ENCODE measurements around the gene USP30. TPM values are rescaled to one million over a fixed set of nuclear protein-coding genes. Genes with fewer than 3 reads are reported as not detected.
"Not testable (repeated sequence)": the region's sequence is repeated elsewhere in the genome, so short reads cannot be mapped to it uniquely, and the experiment has no call there.

Gene USP30
- total and polyA plus RNA-seq, 11 donors: 7.1 to 29.9 (median 16.4) TPM

- intact Hi-C loops (cut with DNase I): no loop called here
- 39 to 59% (median 48%) methylated on average over 4 of the region's 4 CpGs for WGBS, 4 donors
- Histone ChIP-seq H3K27me3 (peaks cover 0 to 17% (median 0%) of the 10 kb centered on the region in 9 donors), H3K9me3 (no peaks in the 10 kb centered on the region), H3K4me1 (peaks cover 0 to 7% (median 0%) of the 10 kb centered on the region in 12 donors), H3K27ac (no peak overlapping the region), H3K4me3 (no peak overlapping the region), H3K36me3 (no peaks in the 10 kb centered on the region)
- DNase-seq (no peak), ATAC-seq (no peak)
- TF ChIP-seq, protein P1, sequence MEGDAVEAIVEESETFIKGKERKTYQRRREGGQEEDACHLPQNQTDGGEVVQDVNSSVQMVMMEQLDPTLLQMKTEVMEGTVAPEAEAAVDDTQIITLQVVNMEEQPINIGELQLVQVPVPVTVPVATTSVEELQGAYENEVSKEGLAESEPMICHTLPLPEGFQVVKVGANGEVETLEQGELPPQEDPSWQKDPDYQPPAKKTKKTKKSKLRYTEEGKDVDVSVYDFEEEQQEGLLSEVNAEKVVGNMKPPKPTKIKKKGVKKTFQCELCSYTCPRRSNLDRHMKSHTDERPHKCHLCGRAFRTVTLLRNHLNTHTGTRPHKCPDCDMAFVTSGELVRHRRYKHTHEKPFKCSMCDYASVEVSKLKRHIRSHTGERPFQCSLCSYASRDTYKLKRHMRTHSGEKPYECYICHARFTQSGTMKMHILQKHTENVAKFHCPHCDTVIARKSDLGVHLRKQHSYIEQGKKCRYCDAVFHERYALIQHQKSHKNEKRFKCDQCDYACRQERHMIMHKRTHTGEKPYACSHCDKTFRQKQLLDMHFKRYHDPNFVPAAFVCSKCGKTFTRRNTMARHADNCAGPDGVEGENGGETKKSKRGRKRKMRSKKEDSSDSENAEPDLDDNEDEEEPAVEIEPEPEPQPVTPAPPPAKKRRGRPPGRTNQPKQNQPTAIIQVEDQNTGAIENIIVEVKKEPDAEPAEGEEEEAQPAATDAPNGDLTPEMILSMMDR (IDR thresholded peaks at IDR 0.05): no peak
- no peak for TF ChIP-seq POLR2A (IDR thresholded peaks at IDR 0.05)
These were observed 34.1 kb upstream of the USP30 start for GRCh38 chr12:109018296-109018695.

- Histone ChIP-seq H3K27ac (no peak overlapping the region), H3K27me3 (peaks cover 0 to 17% (median 0%) of the 10 kb centered on the region in 9 donors), H3K4me3 (no peak overlapping the region), H3K4me1 (peaks cover 0 to 7% (median 0%) of the 10 kb centered on the region in 12 donors), H3K36me3 (no peaks in the 10 kb centered on the region), H3K9me3 (no peaks in the 10 kb centered on the region)
- 58 to 69% (median 65%) methylated on average over 7 of the region's 7 CpGs for WGBS, 4 donors
- no peak for DNase-seq
- TF ChIP-seq, protein P1 (IDR thresholded peaks at IDR 0.05): no peak
- TF ChIP-seq POLR2A (IDR thresholded peaks at IDR 0.05): no peak
- no peak for ATAC-seq
- intact Hi-C loops (cut with DNase I): loop anchor here in 1 of 10 donors (5.0 kb wide), 1 partner anchor 53 kb away; no protein-coding TSS in a partner anchor
These were observed 32.1 kb upstream of the USP30 start for GRCh38 chr12:109020146-109020795.

- no peak within 1 kb of the TSS for H3K27ac ChIP-seq
- no peaks in the 10 kb centered on the region for H3K9me3 ChIP-seq
- peak within 1 kb of the TSS in 1 of 12 donors; percentile 4 for H3K4me3 ChIP-seq
- H3K4me1 ChIP-seq: peaks cover 0 to 7% (median 0%) of the 10 kb centered on the region in 12 donors
- DNase-seq (peak; percentile 83 to 90 (median 89)), ATAC-seq (peak; percentile 89 to 98 (median 97))
- peaks cover 0 to 15% (median 0%) of the 10 kb centered on the region in 9 donors for H3K27me3 ChIP-seq
- 6 to 9% (median 7%) methylated on average over 16 to 30 of the region's 30 CpGs for WGBS, 4 donors
- no peaks in the 10 kb centered on the region for H3K36me3 ChIP-seq
- TF ChIP-seq POLR2A (IDR thresholded peaks at IDR 0.05): no peak
- TF ChIP-seq, protein P1 (IDR thresholded peaks at IDR 0.05): no peak
- intact Hi-C loops (cut with DNase I): loop anchor here in 1 of 10 donors (5.0 kb wide), 1 partner anchor 54 kb away; no protein-coding TSS in a partner anchor
These were observed 31.5 kb upstream of the USP30 start, which contains the start of gene SVOP for GRCh38 chr12:109020796-109021380. TSS of gene SVOP (minus strand) at chr12:109021068. CDS start at chr12:109020868, 200 bp downstream.

GRCh38 chr12:109027767-109028166 lies 24.6 kb upstream of the USP30 start:
- no peak for DNase-seq
- Histone ChIP-seq H3K4me3 (no peak overlapping the region), H3K36me3 (no peaks in the 10 kb centered on the region), H3K27ac (no peak overlapping the region), H3K27me3 (no peaks in the 10 kb centered on the region), H3K4me1 (peaks cover 0 to 5% (median 0%) of the 10 kb centered on the region in 12 donors), H3K9me3 (no peaks in the 10 kb centered on the region)
- TF ChIP-seq POLR2A (IDR thresholded peaks at IDR 0.05): no peak
- TF ChIP-seq, protein P1 (IDR thresholded peaks at IDR 0.05): no peak
- ATAC-seq: no peak
- intact Hi-C loops (cut with DNase I): no loop called here
- 25 to 32% (median 28%) methylated on average over 1 of the region's 1 CpG for WGBS, 4 donors

DNA sequence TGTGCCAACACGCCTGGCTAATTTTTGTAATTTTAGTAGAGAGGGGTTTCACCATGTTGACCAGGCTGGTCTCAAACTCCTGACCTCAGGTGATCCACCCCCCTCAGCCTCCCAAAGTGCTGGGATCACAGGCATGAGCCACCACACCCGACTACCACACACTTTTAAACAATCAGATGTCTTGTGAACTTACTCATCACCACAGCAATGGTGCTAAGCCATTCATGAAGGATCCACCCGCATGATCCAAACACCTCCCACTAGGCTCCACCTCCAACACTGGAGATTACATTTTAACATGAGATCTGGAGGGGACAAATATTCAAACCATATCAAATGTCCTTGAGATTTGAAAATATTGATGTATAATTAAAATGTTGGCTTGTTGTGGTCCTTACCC lies 23.8 kb upstream of the USP30 start:
- WGBS, 4 donors: 49 to 77% (median 61%) methylated on average over 2 to 3 of the region's 3 CpGs
- H3K4me3 ChIP-seq; intact Hi-C loops (cut with DNase I); H3K4me1 ChIP-seq; H3K27ac ChIP-seq; H3K36me3 ChIP-seq; H3K9me3 ChIP-seq; H3K27me3 ChIP-seq; ATAC-seq; DNase-seq: not testable (repeated sequence)
